ENCODE results near the gene TPBGL. TPM values are rescaled to one million over a fixed set of nuclear protein-coding genes. Genes with fewer than 3 reads are reported as not detected.

Gene TPBGL
- total RNA-seq: 0.47 TPM
- long read RNA-seq: 0 reads

DNA sequence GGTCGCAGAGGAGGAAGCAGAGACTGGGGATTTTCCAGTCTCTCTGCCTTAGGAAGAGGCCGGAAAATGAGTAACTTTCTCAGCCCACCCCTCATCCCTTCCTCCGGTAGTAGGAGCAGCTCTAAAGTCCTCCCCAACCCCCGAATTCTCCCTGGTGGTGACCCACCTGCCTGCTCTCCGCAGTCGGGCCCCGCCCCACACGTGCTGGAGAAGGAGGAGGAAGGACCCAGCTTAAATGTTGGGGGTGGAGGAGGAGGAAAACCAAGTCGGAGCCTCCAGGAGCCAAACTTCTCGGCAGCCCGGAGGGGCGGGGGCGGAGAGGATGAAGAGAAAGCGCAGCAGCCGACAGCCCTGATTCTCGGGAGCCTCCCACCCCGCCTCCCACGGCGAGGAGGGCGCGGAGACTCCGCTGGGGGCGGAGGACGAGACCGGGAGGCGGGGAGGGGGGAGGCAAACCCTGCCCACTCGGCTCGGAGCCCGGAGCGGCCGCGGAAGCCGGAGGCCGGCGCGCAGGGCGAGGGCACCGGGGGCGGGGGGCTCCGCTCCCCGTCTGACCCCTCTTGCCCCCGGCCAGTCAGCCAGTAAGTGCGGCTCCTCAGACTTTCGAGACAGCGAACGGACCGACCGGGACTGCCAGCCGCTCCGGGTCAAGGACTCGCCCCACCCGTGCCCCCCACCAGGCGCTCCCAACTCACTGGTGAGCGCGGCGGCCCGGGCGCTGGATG lies at the start of gene TPBGL:
TSS of gene TPBGL (plus strand) at position 464 of the 725 bp plus-strand sequence. CDS start 276 bp downstream, outside the sequence.
- peaks cover 11% of the 10 kb centered on the region for H3K4me1 ChIP-seq
- TF ChIP-seq CTCF (IDR thresholded peaks at IDR 0.05): no peak
- ATAC-seq (no peak), DNase-seq (no peak)
- H3K9me3 ChIP-seq: no peaks in the 10 kb centered on the region
- no peaks in the 10 kb centered on the region for H3K36me3 ChIP-seq
- H3K4me3 ChIP-seq: peak within 1 kb of the TSS; percentile 43
- peaks cover 62% of the 10 kb centered on the region for H3K27me3 ChIP-seq (ENCODE audit: low read depth)
- intact Hi-C loops (cut with DNase I): no loop called here
- H3K27ac ChIP-seq: no peak within 1 kb of the TSS

DNA sequence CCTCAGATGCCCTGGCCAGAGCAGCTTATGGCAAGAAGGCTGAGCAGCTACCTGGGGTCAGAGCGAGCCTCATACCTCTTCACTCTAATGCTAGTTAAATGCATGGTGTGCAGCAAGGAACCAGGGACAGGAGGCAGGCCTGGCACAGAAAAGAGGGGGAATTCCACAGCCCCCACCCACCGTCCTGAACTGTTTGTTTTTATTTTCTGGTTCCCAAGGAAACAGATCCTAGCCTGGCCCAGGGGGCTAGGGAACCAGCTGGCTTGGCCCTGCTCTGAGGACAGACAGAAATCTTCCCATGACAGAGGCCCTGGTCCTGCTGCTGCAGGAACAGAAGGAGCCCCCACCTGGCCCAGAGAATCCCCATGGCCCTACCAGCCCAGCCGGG lies 49.2 kb upstream of the TPBGL start:
- ATAC-seq (no peak), DNase-seq (no peak)
- H3K27ac ChIP-seq: peak overlapping the region; percentile 36
- H3K9me3 ChIP-seq: no peaks in the 10 kb centered on the region
- no peak for TF ChIP-seq CTCF (IDR thresholded peaks at IDR 0.05)
- intact Hi-C loops (cut with DNase I): no loop called here
- peaks cover 2% of the 10 kb centered on the region for H3K36me3 ChIP-seq
- H3K27me3 ChIP-seq (ENCODE audit: low read depth): no peaks in the 10 kb centered on the region
- H3K4me1 ChIP-seq: peaks cover 67% of the 10 kb centered on the region
- no peak overlapping the region for H3K4me3 ChIP-seq

DNA sequence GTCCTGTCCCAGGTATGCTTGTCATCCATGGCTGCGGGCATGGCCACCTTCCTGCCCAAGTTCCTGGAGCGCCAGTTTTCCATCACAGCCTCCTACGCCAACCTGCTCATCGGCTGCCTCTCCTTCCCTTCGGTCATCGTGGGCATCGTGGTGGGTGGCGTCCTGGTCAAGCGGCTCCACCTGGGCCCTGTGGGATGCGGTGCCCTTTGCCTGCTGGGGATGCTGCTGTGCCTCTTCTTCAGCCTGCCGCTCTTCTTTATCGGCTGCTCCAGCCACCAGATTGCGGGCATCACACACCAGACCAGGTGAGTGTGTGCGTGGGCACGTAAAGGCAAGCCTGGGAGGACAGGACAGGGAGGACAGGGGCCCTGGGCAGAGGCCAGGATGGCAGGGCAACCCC lies 47.3 kb upstream of the TPBGL start:
- DNase-seq: no peak
- Histone ChIP-seq H3K4me3 (no peak overlapping the region), H3K27me3 (ENCODE audit: low read depth) (no peaks in the 10 kb centered on the region), H3K36me3 (peaks cover 13% of the 10 kb centered on the region), H3K27ac (peak overlapping the region; percentile 36), H3K4me1 (peaks cover 60% of the 10 kb centered on the region), H3K9me3 (no peaks in the 10 kb centered on the region)
- ATAC-seq: no peak
- no peak for TF ChIP-seq CTCF (IDR thresholded peaks at IDR 0.05)
- intact Hi-C loops (cut with DNase I): no loop called here

- Histone ChIP-seq H3K27me3 (ENCODE audit: low read depth) (no peaks in the 10 kb centered on the region), H3K9me3 (no peaks in the 10 kb centered on the region), H3K36me3 (peaks cover 18% of the 10 kb centered on the region), H3K4me3 (no peak overlapping the region), H3K4me1 (peaks cover 60% of the 10 kb centered on the region), H3K27ac (peak overlapping the region; percentile 36)
- no peak for ATAC-seq
- TF ChIP-seq CTCF (IDR thresholded peaks at IDR 0.05): no peak
- DNase-seq: no peak
- intact Hi-C loops (cut with DNase I): no loop called here
These were observed 46.9 kb upstream of the TPBGL start for GRCh38 chr11:75193711-75194110.

DNA sequence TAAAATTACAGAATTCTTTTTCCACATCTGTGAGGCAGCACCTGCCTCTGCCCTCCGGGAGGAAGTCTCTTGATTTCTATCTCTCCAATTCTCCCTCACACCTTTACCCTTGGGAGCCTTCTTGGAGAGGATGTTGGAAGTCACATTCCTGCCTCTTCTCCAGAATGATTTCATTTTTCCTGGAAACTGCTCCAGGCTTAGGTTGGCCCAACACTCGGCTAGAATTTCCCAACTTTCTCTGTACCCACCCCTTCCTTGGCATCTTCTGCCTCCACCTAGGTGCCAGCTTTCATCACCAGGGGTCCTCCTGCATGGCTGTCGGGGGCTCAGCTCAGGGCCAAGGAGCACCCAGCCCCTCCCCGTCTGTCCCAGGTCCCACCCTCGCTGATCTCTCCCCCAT lies 46.4 kb upstream of the TPBGL start:
- no peak for TF ChIP-seq CTCF (IDR thresholded peaks at IDR 0.05)
- Histone ChIP-seq H3K27me3 (ENCODE audit: low read depth) (no peaks in the 10 kb centered on the region), H3K36me3 (peaks cover 22% of the 10 kb centered on the region), H3K9me3 (no peaks in the 10 kb centered on the region), H3K4me1 (peaks cover 59% of the 10 kb centered on the region), H3K4me3 (no peak overlapping the region), H3K27ac (peak overlapping the region; percentile 34)
- intact Hi-C loops (cut with DNase I): no loop called here
- DNase-seq (no peak), ATAC-seq (no peak)

Measured in lower lobe of right lung (tissue), 2 donors.